Dendritic cell treated with granulocyte-macrophage colony-stimulating factor and Interleukin-4, amounts not matched to agents 40 ng/mL and 50 ng/mL, for 4 days (primary cell): Measurements from ENCODE around the gene NLRP11.

Source experiments
- H3K27ac Mint-ChIP-seq: one replicate; pipeline ENCODE4 v1.8.0; 2022; ENCODE audit warnings: mild to moderate bottlenecking, mixed read lengths
- H3K27me3 Mint-ChIP-seq: one replicate; pipeline ENCODE4 v1.8.0; 2022; ENCODE audit warnings: mild to moderate bottlenecking, mixed read lengths
- H3K36me3 Mint-ChIP-seq: one replicate; pipeline ENCODE4 v1.8.0; 2022; ENCODE audit warnings: low read depth, mixed read lengths
- H3K4me1 Mint-ChIP-seq: one replicate; pipeline ENCODE4 v1.8.0; 2022; ENCODE audit warnings: low read depth, mixed read lengths
- H3K4me3 Mint-ChIP-seq: one replicate; pipeline ENCODE4 v1.8.0; 2022; ENCODE audit warnings: mild to moderate bottlenecking, moderate library complexity, mixed read lengths
- H3K9me3 Mint-ChIP-seq: one replicate; pipeline ENCODE4 v1.8.0; 2022; ENCODE audit warnings: mixed read lengths
- intact Hi-C: fragments of 100-400 bp; cut with micrococcal nuclease; formaldehyde crosslinking; loops from one replicate; pipeline ENCODE4 v1.15.0; 2022

NLRP11 gene

GRCh38 chr19:55831846-55832245, at the start of gene NLRP11:
Gene NLRP11, minus strand, starts transcription at chr19:55831999. Its CDS starts 13,825 bp downstream, at chr19:55818174.
- Mint-ChIP-seq H3K4me3 (no peak within 1 kb of the TSS), H3K36me3 (no peaks in the 10 kb centered on the region), H3K9me3 (peaks cover 27% of the 10 kb centered on the region), H3K27me3 (no peaks in the 10 kb centered on the region), H3K27ac (no peak within 1 kb of the TSS), H3K4me1 (no peaks in the 10 kb centered on the region)
- intact Hi-C loops, result no loop called here

DNA sequence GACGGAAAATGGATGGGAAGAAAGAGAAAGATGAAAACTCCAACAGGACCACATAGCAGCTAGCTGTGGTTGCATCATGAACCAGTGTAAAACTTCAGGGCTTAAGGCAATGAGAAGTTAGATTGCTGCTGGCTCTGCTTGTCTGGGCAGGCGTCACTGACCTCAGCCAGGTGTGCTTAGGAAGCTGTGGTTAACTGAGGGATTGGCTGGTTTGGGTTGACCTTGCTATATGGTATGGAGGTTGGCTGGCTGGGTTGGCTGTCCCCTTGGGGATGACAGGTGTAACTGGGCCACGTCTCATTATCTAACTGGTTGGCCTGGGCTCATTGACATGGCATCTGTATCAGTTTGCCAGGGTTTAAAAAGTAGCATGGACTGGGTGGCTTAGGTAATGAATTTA, 45.4 kb upstream of the NLRP11 start:
- intact Hi-C loops, result no loop called here
- H3K4me1 Mint-ChIP-seq, result no peaks in the 10 kb centered on the region
- no peaks in the 10 kb centered on the region for H3K36me3 Mint-ChIP-seq
- H3K27me3 Mint-ChIP-seq, result no peaks in the 10 kb centered on the region
- peaks cover 69% of the 10 kb centered on the region for H3K9me3 Mint-ChIP-seq
- H3K27ac Mint-ChIP-seq, result no peak overlapping the region
- H3K4me3 Mint-ChIP-seq, result no peak overlapping the region

DNA sequence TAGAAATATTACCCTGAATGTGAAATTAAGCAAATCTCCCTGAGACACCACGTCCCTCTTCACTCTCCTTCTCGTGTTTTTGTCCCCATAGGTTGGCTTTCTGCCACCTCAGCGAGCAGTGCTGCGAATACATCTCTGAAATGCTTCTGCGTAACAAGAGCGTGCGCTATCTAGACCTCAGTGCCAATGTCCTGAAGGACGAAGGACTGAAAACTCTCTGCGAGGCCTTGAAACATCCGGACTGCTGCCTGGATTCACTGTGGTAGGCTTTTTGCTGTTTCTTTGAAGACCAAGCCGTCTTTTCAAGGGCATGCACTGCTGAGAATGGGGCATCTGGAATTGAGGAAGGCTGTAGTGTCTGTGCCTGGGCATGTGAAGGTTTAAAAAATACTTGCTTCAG, 38.9 kb upstream of the NLRP11 start:
- intact Hi-C loops, result no loop called here
- H3K27me3 Mint-ChIP-seq, result no peaks in the 10 kb centered on the region
- H3K4me1 Mint-ChIP-seq, result no peaks in the 10 kb centered on the region
- H3K27ac Mint-ChIP-seq, result no peak overlapping the region
- no peaks in the 10 kb centered on the region for H3K36me3 Mint-ChIP-seq
- H3K4me3 Mint-ChIP-seq, result no peak overlapping the region
- H3K9me3 Mint-ChIP-seq, result peaks cover 75% of the 10 kb centered on the region

- H3K27ac Mint-ChIP-seq, result no peak overlapping the region
- H3K9me3 Mint-ChIP-seq, result peaks cover 90% of the 10 kb centered on the region
- H3K4me1 Mint-ChIP-seq, result no peaks in the 10 kb centered on the region
- no peak overlapping the region for H3K4me3 Mint-ChIP-seq
- intact Hi-C loops, result no loop called here
- no peaks in the 10 kb centered on the region for H3K27me3 Mint-ChIP-seq
- H3K36me3 Mint-ChIP-seq, result no peaks in the 10 kb centered on the region
These were observed 35.3 kb upstream of the NLRP11 start for GRCh38 chr19:55867101-55867500.

DNA sequence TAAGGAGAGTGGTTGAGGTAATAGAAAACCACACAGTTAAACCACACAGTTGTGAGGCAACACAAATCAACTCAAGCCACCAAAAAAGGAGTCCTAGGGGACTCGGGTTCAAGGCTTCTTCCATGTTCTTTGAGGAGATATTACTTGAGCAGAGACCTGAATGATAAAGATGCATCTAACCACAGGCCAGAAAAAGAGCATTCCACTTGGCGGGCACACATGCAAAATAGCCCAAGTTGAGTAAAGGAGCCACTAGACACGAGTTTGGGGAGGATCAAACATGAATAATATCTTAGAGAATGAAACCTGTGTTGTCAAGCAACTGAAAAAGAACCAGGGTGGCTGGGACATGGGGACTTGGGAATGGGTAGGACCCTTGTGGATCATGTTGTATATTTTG, 34.7 kb upstream of the NLRP11 start:
- Mint-ChIP-seq H3K4me3 (no peak overlapping the region), H3K27ac (no peak overlapping the region), H3K9me3 (peaks cover 89% of the 10 kb centered on the region), H3K36me3 (no peaks in the 10 kb centered on the region), H3K27me3 (no peaks in the 10 kb centered on the region), H3K4me1 (no peaks in the 10 kb centered on the region)
- intact Hi-C loops, result no loop called here

GRCh38 chr19:55858969-55859368, 27.2 kb upstream of the NLRP11 start:
- Mint-ChIP-seq H3K4me3 (no peak overlapping the region), H3K27me3 (no peaks in the 10 kb centered on the region), H3K4me1 (no peaks in the 10 kb centered on the region), H3K27ac (no peak overlapping the region), H3K36me3 (no peaks in the 10 kb centered on the region), H3K9me3 (peaks cover 66% of the 10 kb centered on the region)
- intact Hi-C loops, result no loop called here

DNA sequence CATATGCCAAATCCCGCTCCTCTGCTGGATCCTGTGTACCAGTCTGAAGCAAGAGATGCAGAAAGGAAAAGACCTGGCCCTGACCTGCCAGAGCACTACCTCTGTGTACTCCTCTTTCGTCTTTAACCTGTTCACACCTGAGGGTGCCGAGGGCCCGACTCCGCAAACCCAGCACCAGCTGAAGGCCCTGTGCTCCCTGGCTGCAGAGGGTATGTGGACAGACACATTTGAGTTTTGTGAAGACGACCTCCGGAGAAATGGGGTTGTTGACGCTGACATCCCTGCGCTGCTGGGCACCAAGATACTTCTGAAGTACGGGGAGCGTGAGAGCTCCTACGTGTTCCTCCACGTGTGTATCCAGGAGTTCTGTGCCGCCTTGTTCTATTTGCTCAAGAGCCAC, 26.6 kb upstream of the NLRP11 start:
- no peaks in the 10 kb centered on the region for H3K36me3 Mint-ChIP-seq
- H3K27me3 Mint-ChIP-seq, result no peaks in the 10 kb centered on the region
- H3K4me1 Mint-ChIP-seq, result no peaks in the 10 kb centered on the region
- no peak overlapping the region for H3K27ac Mint-ChIP-seq
- no peak overlapping the region for H3K4me3 Mint-ChIP-seq
- H3K9me3 Mint-ChIP-seq, result peaks cover 66% of the 10 kb centered on the region
- intact Hi-C loops, result no loop called here

- H3K36me3 Mint-ChIP-seq, result no peaks in the 10 kb centered on the region
- no peaks in the 10 kb centered on the region for H3K27me3 Mint-ChIP-seq
- no peak overlapping the region for H3K27ac Mint-ChIP-seq
- intact Hi-C loops, result no loop called here
- no peaks in the 10 kb centered on the region for H3K4me1 Mint-ChIP-seq
- peaks cover 66% of the 10 kb centered on the region for H3K9me3 Mint-ChIP-seq
- H3K4me3 Mint-ChIP-seq, result no peak overlapping the region
These were observed 26.2 kb upstream of the NLRP11 start for GRCh38 chr19:55857974-55858373.

GRCh38 chr19:55857149-55857548, 25.4 kb upstream of the NLRP11 start:
- no peak overlapping the region for H3K4me3 Mint-ChIP-seq
- no peaks in the 10 kb centered on the region for H3K27me3 Mint-ChIP-seq
- peaks cover 68% of the 10 kb centered on the region for H3K9me3 Mint-ChIP-seq
- no peaks in the 10 kb centered on the region for H3K4me1 Mint-ChIP-seq
- H3K36me3 Mint-ChIP-seq, result no peaks in the 10 kb centered on the region
- no peak overlapping the region for H3K27ac Mint-ChIP-seq
- intact Hi-C loops, result no loop called here

DNA sequence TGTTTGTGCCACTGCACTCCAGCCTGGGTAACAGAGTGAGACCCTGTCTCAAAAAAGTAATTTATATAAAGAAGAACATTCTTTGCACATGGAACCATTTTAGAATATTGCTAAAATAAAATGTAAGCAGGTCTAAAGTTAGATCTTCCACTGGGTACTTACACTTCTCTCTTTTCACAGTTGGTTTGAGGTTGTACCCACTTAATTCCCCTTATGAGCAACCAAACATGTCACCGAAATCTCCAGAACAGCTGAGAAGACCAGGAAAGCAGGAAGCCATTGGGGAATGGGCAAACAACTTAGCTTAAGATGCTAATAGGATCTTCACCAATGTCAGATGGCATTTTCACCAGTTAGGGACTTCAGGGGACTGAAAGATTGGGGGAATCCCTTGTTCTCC, 23.4 kb upstream of the NLRP11 start:
- intact Hi-C loops, result no loop called here
- H3K4me3 Mint-ChIP-seq, result no peak overlapping the region
- no peaks in the 10 kb centered on the region for H3K36me3 Mint-ChIP-seq
- peaks cover 61% of the 10 kb centered on the region for H3K9me3 Mint-ChIP-seq
- no peaks in the 10 kb centered on the region for H3K4me1 Mint-ChIP-seq
- H3K27ac Mint-ChIP-seq, result no peak overlapping the region
- H3K27me3 Mint-ChIP-seq, result no peaks in the 10 kb centered on the region

- Mint-ChIP-seq H3K4me3 (no peak overlapping the region), H3K27ac (no peak overlapping the region), H3K9me3 (peaks cover 38% of the 10 kb centered on the region), H3K27me3 (no peaks in the 10 kb centered on the region), H3K36me3 (no peaks in the 10 kb centered on the region), H3K4me1 (no peaks in the 10 kb centered on the region)
- intact Hi-C loops, result no loop called here
These were observed 7.1 kb upstream of the NLRP11 start for GRCh38 chr19:55838906-55839305.

- intact Hi-C loops, result no loop called here
- Mint-ChIP-seq H3K36me3 (no peaks in the 10 kb centered on the region), H3K4me3 (no peak overlapping the region), H3K4me1 (no peaks in the 10 kb centered on the region), H3K27ac (no peak overlapping the region), H3K9me3 (peaks cover 32% of the 10 kb centered on the region), H3K27me3 (no peaks in the 10 kb centered on the region)
These were observed 6.5 kb upstream of the NLRP11 start for GRCh38 chr19:55838251-55838650.

- no peaks in the 10 kb centered on the region for H3K27me3 Mint-ChIP-seq
- peaks cover 22% of the 10 kb centered on the region for H3K9me3 Mint-ChIP-seq
- H3K36me3 Mint-ChIP-seq, result no peaks in the 10 kb centered on the region
- intact Hi-C loops, result no loop called here
- H3K27ac Mint-ChIP-seq, result no peak within 1 kb of the TSS
- H3K4me3 Mint-ChIP-seq, result no peak within 1 kb of the TSS
- H3K4me1 Mint-ChIP-seq, result no peaks in the 10 kb centered on the region
These were observed 4.5 kb upstream of the NLRP11 start, which contains the start of gene NLRP4 for GRCh38 chr19:55836340-55836739. Gene NLRP4, plus strand, starts transcription at chr19:55836540. Its CDS starts 15,541 bp downstream, at chr19:55852081.

DNA sequence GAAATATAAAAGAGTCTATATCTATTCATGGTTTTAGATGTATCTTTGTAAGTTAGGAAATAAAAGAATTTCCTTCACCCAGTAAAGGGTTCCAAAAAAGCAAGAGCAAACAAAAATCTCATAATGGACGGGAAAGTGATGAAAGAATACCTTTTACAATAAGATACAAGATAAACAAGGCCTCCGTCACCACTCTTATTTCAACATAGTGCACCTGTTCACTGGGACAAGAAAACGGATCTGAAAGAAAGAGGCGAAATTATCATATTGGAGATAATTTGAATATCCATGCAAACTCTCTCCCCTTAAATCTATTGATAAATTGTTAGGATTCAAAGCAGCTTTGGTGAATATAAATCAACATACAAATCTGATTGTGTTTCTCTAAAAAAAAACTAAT, 877 bp upstream of the NLRP11 start:
- no peaks in the 10 kb centered on the region for H3K27me3 Mint-ChIP-seq
- H3K4me3 Mint-ChIP-seq, result no peak overlapping the region
- H3K4me1 Mint-ChIP-seq, result no peaks in the 10 kb centered on the region
- no peaks in the 10 kb centered on the region for H3K36me3 Mint-ChIP-seq
- no peak overlapping the region for H3K27ac Mint-ChIP-seq
- H3K9me3 Mint-ChIP-seq, result peaks cover 29% of the 10 kb centered on the region
- intact Hi-C loops, result no loop called here

- no peaks in the 10 kb centered on the region for H3K27me3 Mint-ChIP-seq
- H3K4me1 Mint-ChIP-seq, result no peaks in the 10 kb centered on the region
- H3K4me3 Mint-ChIP-seq, result no peak overlapping the region
- peaks cover 17% of the 10 kb centered on the region for H3K9me3 Mint-ChIP-seq
- H3K27ac Mint-ChIP-seq, result no peak overlapping the region
- intact Hi-C loops, result no loop called here
- no peaks in the 10 kb centered on the region for H3K36me3 Mint-ChIP-seq
These were observed 1.1 kb downstream of the NLRP11 start for GRCh38 chr19:55830656-55831055.
